K562 (cell line): ENCODE data around the gene ADD3. TPM values are rescaled to one million over a fixed set of nuclear protein-coding genes. Genes with fewer than 3 reads are reported as not detected.

Source experiments
- ARID1B ChIP-seq: fragments of 450-650 bp; IDR thresholded peaks from 2 replicates; pipeline ENCODE4 v1.6.1; 2016; ENCODE audit warnings: antibody characterized with exemption, mild to moderate bottlenecking, inconsistent platforms
- CBFA2T2 ChIP-seq: fragments of 450-650 bp; conservative IDR thresholded peaks from 2 replicates; pipeline ENCODE4 v1.6.1; 2017; ENCODE audit warnings: mild to moderate bottlenecking
- DPF2 ChIP-seq: fragments of 450-650 bp; IDR thresholded peaks from 2 replicates; pipeline ENCODE4 v1.6.1; 2016
- FOSL1 ChIP-seq: fragments of 200-800 bp; sonication (Bioruptor generic); conservative IDR thresholded peaks from 2 replicates; pipeline ENCODE4 v1.6.1; 2016; ENCODE audit warnings: missing genetic modification characterization, missing compliant biosample characterization
- FOXA3 ChIP-seq, 2 experiments: fragments of 450-650 bp in 1 of 2; sonication (generic) in 1 of 2; formaldehyde crosslinking; IDR thresholded peaks in 1 of 2; conservative IDR thresholded peaks in 1 of 2; 2 replicates each; pipeline versions ENCODE4 v1.4.0 to v1.8.0; 2020 to 2022; ENCODE audit warnings: mild to moderate bottlenecking in 2 of 2, missing genetic modification reagents in 1 of 2
- LARP7 ChIP-seq: fragments of 450-650 bp; IDR thresholded peaks from 2 replicates; pipeline ENCODE4 v1.6.1; 2016
- MBD2 ChIP-seq: sonication (generic); IDR thresholded peaks from 2 replicates; pipeline ENCODE4 v1.6.1; 2016; ENCODE audit warnings: low read depth, borderline replicate concordance
- MCM7 ChIP-seq, 2 experiments: fragments of 450-650 bp; IDR thresholded peaks; 2 replicates each; pipeline ENCODE4 v1.6.1; 2016 to 2018
- MLX ChIP-seq, 2 experiments: fragments of 450-650 bp in 1 of 2; sonication (generic) in 1 of 2; formaldehyde crosslinking; conservative IDR thresholded peaks; 2 replicates each; pipeline versions ENCODE4 v1.4.0 to v1.8.1; 2020 to 2022; ENCODE audit warnings: mild to moderate bottlenecking in 1 of 2, missing genetic modification reagents in 1 of 2
- MTA1 ChIP-seq: fragments of 450-650 bp; IDR thresholded peaks from 2 replicates; pipeline ENCODE4 v1.6.1; 2017; ENCODE audit warnings: borderline replicate concordance
- MTA2 ChIP-seq: fragments of 450-650 bp; IDR thresholded peaks from 2 replicates; pipeline ENCODE4 v1.6.1; 2016; ENCODE audit warnings: low read depth
- NCOA1 ChIP-seq: fragments of 450-650 bp; IDR thresholded peaks from 2 replicates; pipeline ENCODE4 v1.6.1; 2016; ENCODE audit warnings: low read depth
- NCOR1 ChIP-seq: fragments of 450-650 bp; IDR thresholded peaks from 2 replicates; pipeline ENCODE4 v1.6.1; 2016; ENCODE audit warnings: mild to moderate bottlenecking, moderate library complexity
- NFE2 ChIP-seq: IDR thresholded peaks from 2 replicates; pipeline ENCODE4 v1.6.1; 2014; ENCODE audit warnings: antibody characterized with exemption, low read depth
- NR1H2 ChIP-seq: sonication (generic); formaldehyde crosslinking; IDR thresholded peaks from 2 replicates; pipeline ENCODE4 v1.4.0; 2020; ENCODE audit warnings: mild to moderate bottlenecking, missing genetic modification reagents
- PKNOX1 ChIP-seq: fragments of 450-650 bp; IDR thresholded peaks from 2 replicates; pipeline ENCODE4 v1.6.1; 2016
- RB1 ChIP-seq: fragments of 450-650 bp; IDR thresholded peaks from 2 replicates; pipeline ENCODE4 v1.6.1; 2017; ENCODE audit warnings: low read depth, mild to moderate bottlenecking
- SMC3 ChIP-seq: conservative IDR thresholded peaks from 2 replicates; pipeline ENCODE4 v1.6.1; 2011; ENCODE audit warnings: low read depth, low read length, improper control_type of control experiment; ENCODE audit not compliant: insufficient read depth
- TOE1 ChIP-seq, 2 experiments: fragments of 450-650 bp in 1 of 2; sonication (generic) in 1 of 2; formaldehyde crosslinking in 1 of 2; IDR thresholded peaks; 2 replicates each; pipeline versions ENCODE4 v1.7.1 to v1.8.0; 2016 to 2022; ENCODE audit warnings: borderline replicate concordance in 2 of 2, mild to moderate bottlenecking in 2 of 2, antibody characterized with exemption in 1 of 2, inconsistent platforms in 1 of 2, low read depth in 1 of 2, missing genetic modification reagents in 1 of 2, moderate library complexity in 1 of 2
- ZC3H11A ChIP-seq: IDR thresholded peaks from 2 replicates; pipeline ENCODE4 v1.6.1; 2012; ENCODE audit warnings: low read depth, low read length, improper control_type of control experiment
- ZNF512 ChIP-seq: IDR thresholded peaks from 2 replicates; pipeline ENCODE4 v1.6.1; 2016; ENCODE audit warnings: missing genetic modification characterization, missing compliant biosample characterization
- polyA plus RNA-seq, 8 experiments: library from polyadenylated mRNA; depleted of rRNA in 4 of 8; stranded (reverse) in 5 of 8; unstranded in 3 of 8; fragments of >200 nt; fragmentation: Nextera tagmentation in 2 of 8; fragmentation: Illumina TruSeq in 1 of 8; extraction: Ambion mirVana in 2 of 8; extraction: Trizol in 1 of 8; gene quantifications; 2 replicates each; pipeline versions ENCODE4 v1.2.1 to v1.2.3, GENCODE V29; 2011 to 2014; ENCODE audit warnings: inconsistent platforms in 1 of 8, missing spikeins in 1 of 8
- total RNA-seq, 7 experiments: library from RNA; depleted of rRNA in 6 of 7; stranded (reverse); fragments of >200 nt in 6 of 7; fragmentation: Illumina TruSeq in 2 of 7; extraction: Trizol in 2 of 7; gene quantifications; 2 replicates each; pipeline versions ENCODE4 v1.2.1 to v1.2.3, GENCODE V29; 2011 to 2021; ENCODE audit warnings: low replicate concordance in 1 of 7
- TF ChIP-seq, protein P1 (sequence below), 2 experiments: IDR thresholded peaks in 1 of 2; conservative IDR thresholded peaks in 1 of 2; 2 replicates each; pipeline ENCODE4 v1.6.1; 2016; ENCODE audit warnings: low read depth in 2 of 2, mild to moderate bottlenecking in 1 of 2, missing compliant biosample characterization in 1 of 2, missing genetic modification characterization in 1 of 2, moderate library complexity in 1 of 2

ADD3 gene
- total and polyA plus RNA-seq, 9 of the 15 experiments (the other 6 are each of a cell fraction or from before 2014, with no cell fraction given): 13.2 to 125 (median 31.7) TPM

DNA sequence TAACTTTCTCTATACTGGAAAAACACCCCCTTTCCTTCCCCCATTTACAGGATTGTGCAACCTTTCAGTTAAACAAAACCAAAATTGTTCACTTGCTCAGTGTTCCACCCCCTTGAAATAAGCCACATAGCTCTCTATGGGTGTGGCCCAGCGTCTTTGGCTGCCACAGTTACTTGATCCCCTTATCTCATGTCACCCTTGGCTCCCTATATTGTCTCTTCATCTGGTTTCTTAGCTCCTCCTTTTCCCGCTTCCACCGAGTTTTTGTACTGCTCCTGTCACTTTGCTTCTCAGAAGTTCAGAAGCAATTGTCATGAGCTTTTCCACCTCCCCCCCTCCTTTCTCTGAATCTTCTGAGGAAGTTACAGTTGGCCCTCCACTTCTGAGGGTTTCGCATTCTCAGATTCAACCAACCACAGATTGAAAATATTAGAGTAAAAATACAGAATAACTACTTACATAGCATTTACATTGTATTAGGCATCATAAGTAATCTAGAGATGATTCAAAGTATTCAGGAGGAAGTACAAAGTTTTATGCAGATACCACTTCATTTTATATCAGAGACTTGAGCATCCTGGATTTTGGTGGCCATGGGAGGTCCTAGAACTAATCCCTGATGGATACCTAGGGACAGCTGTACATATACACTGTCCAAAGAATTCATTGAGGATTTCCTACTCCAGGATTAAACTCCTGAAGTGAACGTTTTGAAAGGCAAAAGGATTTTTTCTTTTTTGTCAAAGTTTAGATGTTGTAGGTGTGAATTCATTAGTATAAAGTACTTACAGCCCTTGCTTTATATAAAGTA, 60.4 kb downstream of the ADD3 start (continued):
- TF ChIP-seq NCOA1 (no peak), NR1H2 (CRISPR knock-in tag) (no peak), FOXA3 (CRISPR knock-in tag; conservative IDR thresholded peaks at IDR 0.05 in 1 of 2, IDR thresholded peaks at IDR 0.05 in 1 of 2) (no peak), ARID1B (peak; percentile 79), SMC3 (no peak), FOSL1 (tag) (no peak), MTA2 (peak; percentile 48; the same call in 1 of the 2 replicates), MCM7 (IDR thresholded peaks at IDR 0.05) (no peak), MBD2 (no peak), MTA1 (peak; percentile 44; the same call in 1 of the 2 replicates), LARP7 (no peak), ZC3H11A (no peak), NFE2 (no peak; the same call in 1 of the 2 replicates), ZNF512 (tag) (no peak), CBFA2T2 (peak; percentile 45), MLX (CRISPR knock-in tag; conservative IDR thresholded peaks at IDR 0.05) (no peak), TOE1 (IDR thresholded peaks at IDR 0.05; ENCODE audit: borderline replicate concordance) (peak; percentile 35; the same call in 1 of the 2 replicates), TOE1 (CRISPR knock-in tag; IDR thresholded peaks at IDR 0.05; ENCODE audit: borderline replicate concordance, low read depth) (no peak), RB1 (peak; percentile 65; the same call in 1 of the 2 replicates), NCOR1 (peak; percentile 35; the same call in 1 of the 2 replicates), PKNOX1 (peak; percentile 87), DPF2 (peak; percentile 75)
- TF ChIP-seq, protein P1, sequence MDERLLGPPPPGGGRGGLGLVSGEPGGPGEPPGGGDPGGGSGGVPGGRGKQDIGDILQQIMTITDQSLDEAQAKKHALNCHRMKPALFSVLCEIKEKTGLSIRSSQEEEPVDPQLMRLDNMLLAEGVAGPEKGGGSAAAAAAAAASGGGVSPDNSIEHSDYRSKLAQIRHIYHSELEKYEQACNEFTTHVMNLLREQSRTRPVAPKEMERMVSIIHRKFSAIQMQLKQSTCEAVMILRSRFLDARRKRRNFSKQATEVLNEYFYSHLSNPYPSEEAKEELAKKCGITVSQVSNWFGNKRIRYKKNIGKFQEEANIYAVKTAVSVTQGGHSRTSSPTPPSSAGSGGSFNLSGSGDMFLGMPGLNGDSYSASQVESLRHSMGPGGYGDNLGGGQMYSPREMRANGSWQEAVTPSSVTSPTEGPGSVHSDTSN (CRISPR knock-in tag; IDR thresholded peaks at IDR 0.05; ENCODE audit: low read depth): no peak
- TF ChIP-seq, protein P1 (tag; conservative IDR thresholded peaks at IDR 0.05; ENCODE audit: low read depth): peak; percentile 68
